ENCODE measurements around the gene PRKCA. TPM values are rescaled to one million over a fixed set of nuclear protein-coding genes. Genes with fewer than 3 reads are reported as not detected.

Gene PRKCA
- total and polyA plus RNA-seq, 4 donors, result 3.0 to 14.1 (median 5.4) TPM

DNA sequence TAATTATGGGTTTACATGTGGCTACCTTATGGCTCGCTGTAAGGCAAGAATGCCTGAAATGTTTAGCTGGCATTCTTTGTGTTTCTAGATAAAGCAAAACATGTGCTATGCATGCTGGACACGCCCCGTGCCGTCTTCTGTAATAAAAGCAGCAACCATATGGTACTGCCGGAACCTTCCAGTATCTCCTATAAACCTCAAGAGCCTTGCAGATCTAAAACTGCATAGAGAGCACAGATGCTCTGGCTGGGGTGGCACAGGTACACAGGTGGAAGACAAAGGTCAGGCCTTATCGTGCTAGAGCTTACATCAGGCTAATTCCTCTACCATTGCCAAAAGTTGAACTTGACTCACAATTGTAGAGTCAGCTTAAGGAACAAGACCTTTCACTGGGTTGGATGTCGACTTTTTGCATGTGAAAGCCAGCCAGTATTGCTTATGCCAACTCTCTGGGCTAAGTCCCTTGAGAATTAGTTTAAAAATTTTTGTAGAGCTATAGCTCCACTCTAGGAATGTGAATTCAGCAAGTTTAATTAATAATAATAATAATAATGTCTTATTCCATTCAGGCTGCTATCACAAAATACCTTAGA is 345.1 kb downstream of the PRKCA start:
- Histone ChIP-seq H3K9ac (ENCODE audit: low read depth in 1 of 2, low read length in 2 of 2) (no peak overlapping the region), H3K4me1 (ENCODE audit: control insufficient read depth in 4 of 4, insufficient read depth in 4 of 4, low read length in 3 of 4) (no peaks in the 10 kb centered on the region), H3K27ac (ENCODE audit: low read depth in 1 of 2, low read length in 2 of 2) (no peak overlapping the region), H3K27me3 (ENCODE audit: control insufficient read depth in 4 of 4, insufficient read depth in 4 of 4, low read length in 3 of 4) (no peaks in the 10 kb centered on the region), H3K36me3 (ENCODE audit: control insufficient read depth in 4 of 4, insufficient read depth in 3 of 4, low read depth in 1 of 4, low read length in 3 of 4) (peaks cover 0 to 16% (median 7%) of the 10 kb centered on the region in 4 donors), H3K9me3 (ENCODE audit: control insufficient read depth in 4 of 4, low read length in 3 of 4) (no peaks in the 10 kb centered on the region), H3K4me3 (ENCODE audit: low read depth in 1 of 3, low read length in 3 of 3) (no peak overlapping the region)
- 75% methylated on average over 7 of the region's 7 CpGs for WGBS
- TF ChIP-seq TAF1 (conservative IDR thresholded peaks at IDR 0.05) (no peak), SP1 (IDR thresholded peaks at IDR 0.05) (no peak), HNF4G (IDR thresholded peaks at IDR 0.05) (peak; percentile 27), HNF4A (conservative IDR thresholded peaks at IDR 0.05) (peak; percentile 64 to 67), RAD21 (IDR thresholded peaks at IDR 0.05) (no peak), FOXA2 (IDR thresholded peaks at IDR 0.05) (no peak), JUND (IDR thresholded peaks at IDR 0.05) (no peak), YY1 (IDR thresholded peaks at IDR 0.05) (peak; percentile 16), GABPA (IDR thresholded peaks at IDR 0.05 in 1 of 2, conservative IDR thresholded peaks at IDR 0.05 in 1 of 2) (no peak), RXRA (IDR thresholded peaks at IDR 0.05) (peak; percentile 44 to 57)
- TF ChIP-seq, protein P1, sequence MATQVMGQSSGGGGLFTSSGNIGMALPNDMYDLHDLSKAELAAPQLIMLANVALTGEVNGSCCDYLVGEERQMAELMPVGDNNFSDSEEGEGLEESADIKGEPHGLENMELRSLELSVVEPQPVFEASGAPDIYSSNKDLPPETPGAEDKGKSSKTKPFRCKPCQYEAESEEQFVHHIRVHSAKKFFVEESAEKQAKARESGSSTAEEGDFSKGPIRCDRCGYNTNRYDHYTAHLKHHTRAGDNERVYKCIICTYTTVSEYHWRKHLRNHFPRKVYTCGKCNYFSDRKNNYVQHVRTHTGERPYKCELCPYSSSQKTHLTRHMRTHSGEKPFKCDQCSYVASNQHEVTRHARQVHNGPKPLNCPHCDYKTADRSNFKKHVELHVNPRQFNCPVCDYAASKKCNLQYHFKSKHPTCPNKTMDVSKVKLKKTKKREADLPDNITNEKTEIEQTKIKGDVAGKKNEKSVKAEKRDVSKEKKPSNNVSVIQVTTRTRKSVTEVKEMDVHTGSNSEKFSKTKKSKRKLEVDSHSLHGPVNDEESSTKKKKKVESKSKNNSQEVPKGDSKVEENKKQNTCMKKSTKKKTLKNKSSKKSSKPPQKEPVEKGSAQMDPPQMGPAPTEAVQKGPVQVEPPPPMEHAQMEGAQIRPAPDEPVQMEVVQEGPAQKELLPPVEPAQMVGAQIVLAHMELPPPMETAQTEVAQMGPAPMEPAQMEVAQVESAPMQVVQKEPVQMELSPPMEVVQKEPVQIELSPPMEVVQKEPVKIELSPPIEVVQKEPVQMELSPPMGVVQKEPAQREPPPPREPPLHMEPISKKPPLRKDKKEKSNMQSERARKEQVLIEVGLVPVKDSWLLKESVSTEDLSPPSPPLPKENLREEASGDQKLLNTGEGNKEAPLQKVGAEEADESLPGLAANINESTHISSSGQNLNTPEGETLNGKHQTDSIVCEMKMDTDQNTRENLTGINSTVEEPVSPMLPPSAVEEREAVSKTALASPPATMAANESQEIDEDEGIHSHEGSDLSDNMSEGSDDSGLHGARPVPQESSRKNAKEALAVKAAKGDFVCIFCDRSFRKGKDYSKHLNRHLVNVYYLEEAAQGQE (IDR thresholded peaks at IDR 0.05), result no peak
- TF ChIP-seq, protein P2, sequence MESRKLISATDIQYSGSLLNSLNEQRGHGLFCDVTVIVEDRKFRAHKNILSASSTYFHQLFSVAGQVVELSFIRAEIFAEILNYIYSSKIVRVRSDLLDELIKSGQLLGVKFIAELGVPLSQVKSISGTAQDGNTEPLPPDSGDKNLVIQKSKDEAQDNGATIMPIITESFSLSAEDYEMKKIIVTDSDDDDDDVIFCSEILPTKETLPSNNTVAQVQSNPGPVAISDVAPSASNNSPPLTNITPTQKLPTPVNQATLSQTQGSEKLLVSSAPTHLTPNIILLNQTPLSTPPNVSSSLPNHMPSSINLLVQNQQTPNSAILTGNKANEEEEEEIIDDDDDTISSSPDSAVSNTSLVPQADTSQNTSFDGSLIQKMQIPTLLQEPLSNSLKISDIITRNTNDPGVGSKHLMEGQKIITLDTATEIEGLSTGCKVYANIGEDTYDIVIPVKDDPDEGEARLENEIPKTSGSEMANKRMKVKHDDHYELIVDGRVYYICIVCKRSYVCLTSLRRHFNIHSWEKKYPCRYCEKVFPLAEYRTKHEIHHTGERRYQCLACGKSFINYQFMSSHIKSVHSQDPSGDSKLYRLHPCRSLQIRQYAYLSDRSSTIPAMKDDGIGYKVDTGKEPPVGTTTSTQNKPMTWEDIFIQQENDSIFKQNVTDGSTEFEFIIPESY (IDR thresholded peaks at IDR 0.05), result no peak
- TF ChIP-seq, protein P3, sequence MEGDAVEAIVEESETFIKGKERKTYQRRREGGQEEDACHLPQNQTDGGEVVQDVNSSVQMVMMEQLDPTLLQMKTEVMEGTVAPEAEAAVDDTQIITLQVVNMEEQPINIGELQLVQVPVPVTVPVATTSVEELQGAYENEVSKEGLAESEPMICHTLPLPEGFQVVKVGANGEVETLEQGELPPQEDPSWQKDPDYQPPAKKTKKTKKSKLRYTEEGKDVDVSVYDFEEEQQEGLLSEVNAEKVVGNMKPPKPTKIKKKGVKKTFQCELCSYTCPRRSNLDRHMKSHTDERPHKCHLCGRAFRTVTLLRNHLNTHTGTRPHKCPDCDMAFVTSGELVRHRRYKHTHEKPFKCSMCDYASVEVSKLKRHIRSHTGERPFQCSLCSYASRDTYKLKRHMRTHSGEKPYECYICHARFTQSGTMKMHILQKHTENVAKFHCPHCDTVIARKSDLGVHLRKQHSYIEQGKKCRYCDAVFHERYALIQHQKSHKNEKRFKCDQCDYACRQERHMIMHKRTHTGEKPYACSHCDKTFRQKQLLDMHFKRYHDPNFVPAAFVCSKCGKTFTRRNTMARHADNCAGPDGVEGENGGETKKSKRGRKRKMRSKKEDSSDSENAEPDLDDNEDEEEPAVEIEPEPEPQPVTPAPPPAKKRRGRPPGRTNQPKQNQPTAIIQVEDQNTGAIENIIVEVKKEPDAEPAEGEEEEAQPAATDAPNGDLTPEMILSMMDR (IDR thresholded peaks at IDR 0.05; ENCODE audit: low read depth, low read length, missing input control), result no peak
- TF ChIP-seq, protein P4, sequence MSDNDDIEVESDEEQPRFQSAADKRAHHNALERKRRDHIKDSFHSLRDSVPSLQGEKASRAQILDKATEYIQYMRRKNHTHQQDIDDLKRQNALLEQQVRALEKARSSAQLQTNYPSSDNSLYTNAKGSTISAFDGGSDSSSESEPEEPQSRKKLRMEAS (IDR thresholded peaks at IDR 0.05), result no peak
- TF ChIP-seq, protein P5, sequence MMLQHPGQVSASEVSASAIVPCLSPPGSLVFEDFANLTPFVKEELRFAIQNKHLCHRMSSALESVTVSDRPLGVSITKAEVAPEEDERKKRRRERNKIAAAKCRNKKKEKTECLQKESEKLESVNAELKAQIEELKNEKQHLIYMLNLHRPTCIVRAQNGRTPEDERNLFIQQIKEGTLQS (IDR thresholded peaks at IDR 0.05), result no peak
- no peak for DNase-seq (ENCODE audit: low spot score)

Data from liver (tissue), 9 donors.